Natural killer cell (primary cell): ENCODE data around the gene BTD. TPM values are rescaled to one million over a fixed set of nuclear protein-coding genes. Genes with fewer than 3 reads are reported as not detected.
A peak's percentile ranks its signal among the peaks of the same experiment; 100 is the strongest.

Source experiments
- ATAC-seq, 3 donors: fragments of 150-1000 bp in 2 of 3; fragments of 200-7000 bp in 1 of 3; cut with Tn5 transposase; 1 replicate in 1 of 3; 2 replicates in 2 of 3; pipeline ENCODE4 v1.10.0; 2021; ENCODE audit warnings: mild to moderate bottlenecking in 2 of 3, moderate library complexity in 2 of 3
- DNase-seq, 2 donors: peaks; one replicate each; pipeline versions ENCODE4 v3.0.0 to v3.0.0-alpha.2; 2013 to 2021; ENCODE audit warnings: mixed read lengths in 1 of 2
- H3K27ac ChIP-seq: one replicate; pipeline ENCODE4 v1.5.1; 2013; ENCODE audit warnings: mild to moderate bottlenecking, low read length
- H3K27me3 ChIP-seq: one replicate; pipeline ENCODE4 v1.6.1; 2013; ENCODE audit warnings: low read length; ENCODE audit not compliant: control insufficient read depth, insufficient read depth
- H3K36me3 ChIP-seq: one replicate; pipeline ENCODE4 v1.6.1; 2013; ENCODE audit warnings: low read length; ENCODE audit not compliant: control insufficient read depth, insufficient read depth
- H3K4me1 ChIP-seq: one replicate; pipeline ENCODE4 v1.6.1; 2013; ENCODE audit warnings: low read length; ENCODE audit not compliant: control insufficient read depth, insufficient read depth
- H3K4me3 ChIP-seq: one replicate; pipeline ENCODE4 v1.5.1; 2013; ENCODE audit warnings: low read length
- H3K9me3 ChIP-seq: one replicate; pipeline ENCODE4 v1.6.1; 2013; ENCODE audit warnings: low read length; ENCODE audit not compliant: control insufficient read depth, insufficient read depth
- H3K27ac Mint-ChIP-seq, 2 donors: one replicate each; pipeline ENCODE4 v1.8.0; 2022; ENCODE audit warnings: mild to moderate bottlenecking in 2 of 2, mixed read lengths in 2 of 2, moderate library complexity in 1 of 2
- H3K27me3 Mint-ChIP-seq, 2 donors: one replicate each; pipeline ENCODE4 v1.8.0; 2022; ENCODE audit warnings: low read depth in 2 of 2, mixed read lengths in 2 of 2
- H3K36me3 Mint-ChIP-seq: one replicate; pipeline ENCODE4 v1.8.0; 2022; ENCODE audit warnings: mixed read lengths
- H3K4me1 Mint-ChIP-seq, 2 donors: one replicate each; pipeline ENCODE4 v1.8.0; 2022; ENCODE audit warnings: mixed read lengths in 2 of 2
- H3K4me3 Mint-ChIP-seq: one replicate; pipeline ENCODE4 v1.8.0; 2022; ENCODE audit warnings: mild to moderate bottlenecking, moderate library complexity, mixed read lengths
- H3K9me3 Mint-ChIP-seq, 2 donors: one replicate each; pipeline ENCODE4 v1.8.0; 2022; ENCODE audit warnings: mixed read lengths in 2 of 2
- WGBS: methylation state at CpG from one replicate; pipeline ENCODE4 v1.1.7; 2013; ENCODE audit warnings: missing lambda C conversion rate; ENCODE audit not compliant: insufficient coverage; 5-methylcytosine and 5-hydroxymethylcytosine counted together
- intact Hi-C: fragments of 100-400 bp; cut with micrococcal nuclease; formaldehyde crosslinking; loops from one replicate; pipeline ENCODE4 v1.14.2; 2022
- total RNA-seq, 4 donors: library from RNA; stranded (reverse); fragments of 120-200 nt in 1 of 4; gene quantifications; one replicate each; pipeline versions ENCODE4 v1.2.3 to v1.2.4, GENCODE V29; 2013 to 2022
- TF ChIP-seq, protein P1 (sequence below): fragments of 200-600 bp; IDR thresholded peaks from one replicate; pipeline ENCODE4 v1.8.0; 2022; ENCODE audit warnings: antibody characterized with exemption

Gene BTD
- total RNA-seq, 3 donors from 2014 or later (not counting 1 experiment from before 2014, with no cell fraction given): 19.9 to 27.5 (median 23.6) TPM

DNA sequence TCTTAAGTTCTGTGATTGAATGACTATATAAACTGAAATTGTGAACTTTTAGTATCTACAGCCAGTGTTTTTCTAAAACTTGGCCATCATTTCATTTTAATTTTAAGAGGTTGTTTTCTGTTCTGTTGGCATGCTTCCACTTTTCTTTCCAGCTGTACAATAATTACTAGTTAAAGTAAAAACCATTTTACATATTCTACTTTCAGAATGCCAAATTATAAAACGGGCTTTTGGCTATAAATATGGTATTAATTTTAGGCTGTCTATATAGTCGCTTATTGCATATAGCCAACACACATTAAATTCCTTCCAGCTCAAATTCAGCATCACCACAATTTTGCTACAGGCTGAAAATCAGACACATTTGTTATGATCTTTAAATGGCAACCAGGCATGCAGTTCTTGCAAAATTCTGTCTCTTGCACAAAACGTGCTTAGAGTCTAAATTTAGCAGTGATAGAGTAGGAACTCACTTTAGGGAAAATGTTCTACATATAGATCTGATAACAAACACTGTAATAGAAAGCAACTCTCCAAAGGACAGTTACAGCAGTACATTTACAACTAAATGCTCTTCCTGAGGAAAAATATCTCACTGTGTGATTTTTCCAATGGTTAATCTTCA is 81.1 kb downstream of the BTD start:
- ATAC-seq: no peak
- Histone ChIP-seq H3K9me3 (no peaks in the 10 kb centered on the region), H3K36me3 (peaks cover 47% of the 10 kb centered on the region), H3K27me3 (no peaks in the 10 kb centered on the region), H3K4me1 (no peaks in the 10 kb centered on the region), H3K27ac (no peak overlapping the region), H3K4me3 (no peak overlapping the region)
- Mint-ChIP-seq H3K9me3 (no peaks in the 10 kb centered on the region), H3K4me1 (no peaks in the 10 kb centered on the region), H3K36me3 (peaks cover 9% of the 10 kb centered on the region), H3K27me3 (no peaks in the 10 kb centered on the region), H3K4me3 (no peak overlapping the region), H3K27ac (peak overlapping the region in 1 of 2 donors; percentile 38)
- TF ChIP-seq, protein P1, sequence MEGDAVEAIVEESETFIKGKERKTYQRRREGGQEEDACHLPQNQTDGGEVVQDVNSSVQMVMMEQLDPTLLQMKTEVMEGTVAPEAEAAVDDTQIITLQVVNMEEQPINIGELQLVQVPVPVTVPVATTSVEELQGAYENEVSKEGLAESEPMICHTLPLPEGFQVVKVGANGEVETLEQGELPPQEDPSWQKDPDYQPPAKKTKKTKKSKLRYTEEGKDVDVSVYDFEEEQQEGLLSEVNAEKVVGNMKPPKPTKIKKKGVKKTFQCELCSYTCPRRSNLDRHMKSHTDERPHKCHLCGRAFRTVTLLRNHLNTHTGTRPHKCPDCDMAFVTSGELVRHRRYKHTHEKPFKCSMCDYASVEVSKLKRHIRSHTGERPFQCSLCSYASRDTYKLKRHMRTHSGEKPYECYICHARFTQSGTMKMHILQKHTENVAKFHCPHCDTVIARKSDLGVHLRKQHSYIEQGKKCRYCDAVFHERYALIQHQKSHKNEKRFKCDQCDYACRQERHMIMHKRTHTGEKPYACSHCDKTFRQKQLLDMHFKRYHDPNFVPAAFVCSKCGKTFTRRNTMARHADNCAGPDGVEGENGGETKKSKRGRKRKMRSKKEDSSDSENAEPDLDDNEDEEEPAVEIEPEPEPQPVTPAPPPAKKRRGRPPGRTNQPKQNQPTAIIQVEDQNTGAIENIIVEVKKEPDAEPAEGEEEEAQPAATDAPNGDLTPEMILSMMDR: no peak
- WGBS: 100% methylated on average over 1 of the region's 3 CpGs
- no peak for DNase-seq
- intact Hi-C loops: no loop called here

DNA sequence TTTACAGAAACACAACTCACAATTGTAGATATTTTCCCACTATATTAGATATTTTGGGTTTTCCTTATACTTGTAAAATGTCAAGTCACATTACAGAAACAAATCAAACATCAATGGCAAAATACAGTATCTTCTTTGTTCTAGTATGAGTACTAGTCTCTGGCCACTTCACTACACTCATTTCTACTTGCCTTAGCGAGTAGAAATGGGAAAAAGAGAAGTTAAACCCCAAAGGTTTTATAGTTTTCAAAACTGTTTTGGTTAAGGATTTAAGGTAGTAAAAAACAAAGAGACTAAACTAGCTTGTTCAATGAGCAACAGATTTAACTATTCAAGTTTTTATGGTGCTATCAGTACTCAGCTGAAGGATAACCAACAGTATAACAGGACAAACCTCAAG is 81.7 kb downstream of the BTD start:
- DNase-seq: no peak
- H3K4me3 ChIP-seq: no peak overlapping the region
- no peak overlapping the region for H3K27ac ChIP-seq
- H3K27me3 ChIP-seq: no peaks in the 10 kb centered on the region
- H3K9me3 Mint-ChIP-seq: no peaks in the 10 kb centered on the region
- intact Hi-C loops: no loop called here
- peak overlapping the region in 1 of 2 donors; percentile 38 for H3K27ac Mint-ChIP-seq
- peaks cover 9% of the 10 kb centered on the region for H3K36me3 Mint-ChIP-seq
- H3K36me3 ChIP-seq: peaks cover 48% of the 10 kb centered on the region
- TF ChIP-seq, protein P1: no peak
- H3K4me1 Mint-ChIP-seq: no peaks in the 10 kb centered on the region
- ATAC-seq: no peak
- no peaks in the 10 kb centered on the region for H3K9me3 ChIP-seq
- no peak overlapping the region for H3K4me3 Mint-ChIP-seq
- WGBS: no CpG with 5 or more reads among the region's 1 CpG
- no peaks in the 10 kb centered on the region for H3K4me1 ChIP-seq
- H3K27me3 Mint-ChIP-seq: no peaks in the 10 kb centered on the region

DNA sequence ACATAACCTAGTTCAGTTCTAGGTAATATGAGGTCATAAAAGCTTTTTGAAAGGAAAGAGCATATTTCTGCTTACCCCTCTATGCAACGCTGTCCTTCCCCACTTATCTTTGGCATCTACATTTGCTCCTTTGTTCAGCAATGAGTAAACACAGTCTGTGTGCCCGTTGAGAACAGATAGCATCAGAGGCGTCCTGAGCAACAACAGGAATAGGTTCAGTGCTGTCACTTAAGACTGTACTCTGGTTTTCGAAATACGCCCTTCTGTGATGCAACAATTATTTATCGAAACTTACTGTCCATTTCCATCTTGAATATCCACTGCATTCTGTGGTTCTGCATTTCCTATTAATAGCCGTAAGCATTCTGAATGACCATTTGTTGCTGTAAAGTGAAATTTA is 84.4 kb downstream of the BTD start:
- TF ChIP-seq, protein P1: no peak
- Mint-ChIP-seq H3K27me3 (no peaks in the 10 kb centered on the region), H3K4me3 (no peak overlapping the region), H3K4me1 (no peaks in the 10 kb centered on the region), H3K36me3 (peaks cover 17% of the 10 kb centered on the region), H3K27ac (no peak overlapping the region), H3K9me3 (no peaks in the 10 kb centered on the region)
- Histone ChIP-seq H3K27me3 (no peaks in the 10 kb centered on the region), H3K36me3 (peaks cover 48% of the 10 kb centered on the region), H3K4me3 (no peak overlapping the region), H3K9me3 (no peaks in the 10 kb centered on the region), H3K4me1 (no peaks in the 10 kb centered on the region), H3K27ac (no peak overlapping the region)
- DNase-seq: peak in 1 of 2 donors; percentile 9
- ATAC-seq: peak in 1 of 3 donors; percentile 85
- 77% methylated on average over 6 of the region's 7 CpGs for WGBS
- intact Hi-C loops: no loop called here

- Histone ChIP-seq H3K27ac (no peak overlapping the region), H3K27me3 (no peaks in the 10 kb centered on the region), H3K4me3 (no peak overlapping the region), H3K36me3 (peaks cover 43% of the 10 kb centered on the region), H3K9me3 (no peaks in the 10 kb centered on the region), H3K4me1 (no peaks in the 10 kb centered on the region)
- TF ChIP-seq, protein P1: no peak
- Mint-ChIP-seq H3K27me3 (no peaks in the 10 kb centered on the region), H3K9me3 (no peaks in the 10 kb centered on the region), H3K27ac (no peak overlapping the region), H3K4me1 (no peaks in the 10 kb centered on the region), H3K36me3 (peaks cover 17% of the 10 kb centered on the region), H3K4me3 (no peak overlapping the region)
- ATAC-seq: no peak
- 97% methylated on average over 3 of the region's 4 CpGs for WGBS
- no peak for DNase-seq
- intact Hi-C loops: no loop called here
These were observed 88.7 kb downstream of the BTD start for GRCh38 chr3:15690230-15690629.
